HFFc6 (cell line): ENCODE results near the gene MAPKBP1. TPM values are rescaled to one million over a fixed set of nuclear protein-coding genes. Genes with fewer than 3 reads are reported as not detected.

Experiments
- DNase-seq: peaks from one replicate; pipeline ENCODE4 v3.0.0-alpha.2; 2018
- H3K27ac Mint-ChIP-seq: 2 replicates; pipeline ENCODE4 v1.8.0; 2020; ENCODE audit warnings: mild to moderate bottlenecking, mixed read lengths
- H3K27me3 Mint-ChIP-seq: 2 replicates; pipeline ENCODE4 v1.8.0; 2021; ENCODE audit warnings: mild to moderate bottlenecking, moderate library complexity, mixed read lengths; ENCODE audit not compliant: insufficient read depth
- H3K36me3 Mint-ChIP-seq: 2 replicates; pipeline ENCODE4 v1.8.0; 2021; ENCODE audit warnings: low read depth, mixed read lengths
- H3K4me1 Mint-ChIP-seq: 2 replicates; pipeline ENCODE4 v1.8.0; 2020; ENCODE audit warnings: low read depth, mixed read lengths
- H3K4me3 Mint-ChIP-seq: 2 replicates; pipeline ENCODE4 v1.8.0; 2020; ENCODE audit warnings: mild to moderate bottlenecking, moderate library complexity, mixed read lengths
- H3K9me3 Mint-ChIP-seq: 2 replicates; pipeline ENCODE4 v1.8.0; 2020; ENCODE audit warnings: mild to moderate bottlenecking, mixed read lengths
- CTCF ChIP-seq: fragments of 200-600 bp; sonication (generic); IDR thresholded peaks from 2 replicates; pipeline ENCODE4 v1.5.0; 2021; ENCODE audit warnings: antibody characterized with exemption, mild to moderate bottlenecking
- total RNA-seq, 6 experiments: library from RNA; stranded (reverse); fragmentation: NEBNext Ultra II Directional; extraction: Animal tissue kit (Norgen Biotek cat#: 25700); gene quantifications; 2 replicates in 1 of 6; 3 replicates in 5 of 6; pipeline ENCODE4 v1.2.3, GENCODE V29; 2021

The MAPKBP1 gene
- total RNA-seq, 6 experiments from 2014 or later = 15.7 to 22.4 (median 18.1) TPM

- H3K27ac Mint-ChIP-seq = no peak overlapping the region
- 0 out of 2 replicates have a peak, but pooled peaks cover 5% of the 10 kb centered on the region for H3K36me3 Mint-ChIP-seq
- H3K27me3 Mint-ChIP-seq = no peaks in the 10 kb centered on the region
Observed at GRCh38 chr15:41783296-41783695, 9.0 kb downstream of the MAPKBP1 start.

GRCh38 chr15:41788262-41788661, 14.0 kb downstream of the MAPKBP1 start:
- TF ChIP-seq CTCF = no peak
- no peaks in the 10 kb centered on the region; the same call in 1 of the 2 replicates for H3K27me3 Mint-ChIP-seq
- no peak overlapping the region for H3K4me3 Mint-ChIP-seq
- H3K27ac Mint-ChIP-seq = no peak overlapping the region
- H3K9me3 Mint-ChIP-seq = no peaks in the 10 kb centered on the region
- H3K36me3 Mint-ChIP-seq = peaks cover 4% of the 10 kb centered on the region; the same call in 1 of the 2 replicates
- H3K4me1 Mint-ChIP-seq = peaks cover 53% of the 10 kb centered on the region
- DNase-seq = no peak

More at GRCh38 chr15:41783296-41783695, 9.0 kb downstream of the MAPKBP1 start:
- DNase-seq = no peak
- TF ChIP-seq CTCF = no peak
- Mint-ChIP-seq H3K9me3 (no peaks in the 10 kb centered on the region), H3K4me1 (peaks cover 51% of the 10 kb centered on the region), H3K4me3 (no peak overlapping the region)

- no peak for TF ChIP-seq CTCF
- no peaks in the 10 kb centered on the region; the same call in 1 of the 2 replicates for H3K27me3 Mint-ChIP-seq
- H3K4me3 Mint-ChIP-seq = no peak overlapping the region
- H3K27ac Mint-ChIP-seq = peak overlapping the region; percentile 91
- H3K36me3 Mint-ChIP-seq = peaks cover 4% of the 10 kb centered on the region; the same call in 1 of the 2 replicates
- no peak for DNase-seq
- H3K9me3 Mint-ChIP-seq = no peaks in the 10 kb centered on the region
- peaks cover 60% of the 10 kb centered on the region for H3K4me1 Mint-ChIP-seq
Observed at GRCh38 chr15:41789236-41789635, 15.0 kb downstream of the MAPKBP1 start.

- DNase-seq = no peak
- Mint-ChIP-seq H3K27me3 (no peaks in the 10 kb centered on the region; the same call in 1 of the 2 replicates), H3K4me1 (peaks cover 64% of the 10 kb centered on the region), H3K9me3 (no peaks in the 10 kb centered on the region), H3K36me3 (peaks cover 4% of the 10 kb centered on the region; the same call in 1 of the 2 replicates), H3K27ac (peak overlapping the region; percentile 91), H3K4me3 (no peak overlapping the region)
- no peak for TF ChIP-seq CTCF
Observed at GRCh38 chr15:41789662-41790061, 15.4 kb downstream of the MAPKBP1 start.

GRCh38 chr15:41790169-41790568, 15.9 kb downstream of the MAPKBP1 start:
- no peak for DNase-seq
- Mint-ChIP-seq H3K9me3 (no peaks in the 10 kb centered on the region), H3K36me3 (peaks cover 4% of the 10 kb centered on the region; the same call in 1 of the 2 replicates), H3K4me1 (peaks cover 69% of the 10 kb centered on the region), H3K27me3 (no peaks in the 10 kb centered on the region; the same call in 1 of the 2 replicates), H3K27ac (peak overlapping the region; percentile 91), H3K4me3 (peak overlapping the region; percentile 73; the same call in 1 of the 2 replicates)
- TF ChIP-seq CTCF = no peak
